Memory B cell (primary cell): ENCODE measurements around the gene CIBAR2.
"Not testable (repeated sequence)": the region's sequence is repeated elsewhere in the genome, so short reads cannot be mapped to it uniquely, and the experiment has no call there.

ENCODE experiments used
- ATAC-seq: fragments of 150-1000 bp; cut with Tn5 transposase; 2 replicates; pipeline ENCODE4 v1.10.0; 2021; ENCODE audit warnings: low read depth, mild to moderate bottlenecking, moderate library complexity
- DNase-seq, 2 donors: peaks; one replicate each; pipeline ENCODE4 v3.0.0; 2022; ENCODE audit warnings: low spot score in 2 of 2
- H3K27ac Mint-ChIP-seq: one replicate; pipeline ENCODE4 v1.8.0; 2022; ENCODE audit warnings: mild to moderate bottlenecking, moderate library complexity, mixed read lengths
- H3K27me3 Mint-ChIP-seq: one replicate; pipeline ENCODE4 v1.8.0; 2022; ENCODE audit warnings: mixed read lengths
- H3K36me3 Mint-ChIP-seq: one replicate; pipeline ENCODE4 v1.8.0; 2022; ENCODE audit warnings: mild to moderate bottlenecking, mixed read lengths
- H3K4me1 Mint-ChIP-seq: one replicate; pipeline ENCODE4 v1.8.0; 2022; ENCODE audit warnings: mixed read lengths
- H3K4me3 Mint-ChIP-seq: one replicate; pipeline ENCODE4 v1.8.0; 2022; ENCODE audit warnings: mild to moderate bottlenecking, moderate library complexity, mixed read lengths
- H3K9me3 Mint-ChIP-seq: one replicate; pipeline ENCODE4 v1.8.0; 2022; ENCODE audit warnings: mixed read lengths

The CIBAR2 gene

GRCh38 chr16:85126705-85127378 lies 14.6 kb upstream of the CIBAR2 start:
- DNase-seq, result no peak
- no peak overlapping the region for H3K27ac Mint-ChIP-seq
- ATAC-seq, result no peak

GRCh38 chr16:85126394-85126704 lies 14.1 kb upstream of the CIBAR2 start:
- DNase-seq, result no peak
- no peaks in the 10 kb centered on the region for H3K4me1 Mint-ChIP-seq
- H3K9me3 Mint-ChIP-seq, result no peaks in the 10 kb centered on the region
- ATAC-seq, result no peak
- H3K27me3 Mint-ChIP-seq, result peaks cover 2% of the 10 kb centered on the region
- H3K4me3 Mint-ChIP-seq, result no peak overlapping the region
- no peaks in the 10 kb centered on the region for H3K36me3 Mint-ChIP-seq
- no peak overlapping the region for H3K27ac Mint-ChIP-seq

More at GRCh38 chr16:85126705-85127378, 14.6 kb upstream of the CIBAR2 start:
- Mint-ChIP-seq H3K4me1 (no peaks in the 10 kb centered on the region), H3K4me3 (no peak overlapping the region), H3K36me3 (no peaks in the 10 kb centered on the region), H3K9me3 (no peaks in the 10 kb centered on the region), H3K27me3 (peaks cover 2% of the 10 kb centered on the region)

GRCh38 chr16:85125570-85126393 lies 13.5 kb upstream of the CIBAR2 start:
- H3K4me3 Mint-ChIP-seq, result no peak overlapping the region
- H3K9me3 Mint-ChIP-seq, result no peaks in the 10 kb centered on the region
- no peak overlapping the region for H3K27ac Mint-ChIP-seq
- ATAC-seq, result no peak
- no peak for DNase-seq
- no peaks in the 10 kb centered on the region for H3K4me1 Mint-ChIP-seq
- no peaks in the 10 kb centered on the region for H3K36me3 Mint-ChIP-seq
- H3K27me3 Mint-ChIP-seq, result peaks cover 2% of the 10 kb centered on the region

DNA sequence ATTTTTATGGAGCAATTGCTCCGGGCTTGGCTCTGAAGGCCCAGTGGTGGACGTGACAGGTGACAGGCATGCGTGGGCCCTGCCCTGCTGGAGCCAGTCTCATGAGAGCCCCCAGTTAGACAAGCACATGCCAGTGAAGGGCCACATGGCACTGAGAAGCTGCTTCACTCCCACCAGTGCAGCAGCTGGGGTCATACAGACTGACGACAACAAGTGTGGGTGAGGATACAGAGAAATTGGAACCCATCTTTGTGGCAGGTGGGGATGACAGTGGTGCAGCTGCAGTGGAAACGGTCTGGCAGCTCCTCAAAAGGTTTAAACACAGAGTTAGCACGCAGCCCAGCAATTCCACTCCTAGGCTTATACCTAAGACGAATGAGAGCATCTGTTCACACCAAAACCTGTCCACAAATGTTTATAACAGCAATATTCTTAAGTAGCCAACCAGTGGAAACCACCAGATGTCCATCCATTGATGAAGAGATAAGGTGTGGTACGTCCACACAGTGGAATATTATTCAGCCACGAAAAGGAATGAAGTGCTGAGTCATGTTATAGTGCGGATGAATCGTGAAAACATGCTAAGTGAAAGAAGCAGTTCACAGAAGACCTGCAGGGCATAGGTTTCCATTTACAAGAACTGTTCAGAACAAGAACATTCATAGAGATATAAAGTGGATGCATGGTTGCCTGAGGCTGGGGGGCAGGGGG lies 12.5 kb upstream of the CIBAR2 start:
- Mint-ChIP-seq H3K27me3 (peaks cover 2% of the 10 kb centered on the region), H3K36me3 (no peaks in the 10 kb centered on the region), H3K27ac (no peak overlapping the region), H3K4me1 (no peaks in the 10 kb centered on the region), H3K4me3 (no peak overlapping the region), H3K9me3 (no peaks in the 10 kb centered on the region)
- ATAC-seq (no peak), DNase-seq (no peak)

DNA sequence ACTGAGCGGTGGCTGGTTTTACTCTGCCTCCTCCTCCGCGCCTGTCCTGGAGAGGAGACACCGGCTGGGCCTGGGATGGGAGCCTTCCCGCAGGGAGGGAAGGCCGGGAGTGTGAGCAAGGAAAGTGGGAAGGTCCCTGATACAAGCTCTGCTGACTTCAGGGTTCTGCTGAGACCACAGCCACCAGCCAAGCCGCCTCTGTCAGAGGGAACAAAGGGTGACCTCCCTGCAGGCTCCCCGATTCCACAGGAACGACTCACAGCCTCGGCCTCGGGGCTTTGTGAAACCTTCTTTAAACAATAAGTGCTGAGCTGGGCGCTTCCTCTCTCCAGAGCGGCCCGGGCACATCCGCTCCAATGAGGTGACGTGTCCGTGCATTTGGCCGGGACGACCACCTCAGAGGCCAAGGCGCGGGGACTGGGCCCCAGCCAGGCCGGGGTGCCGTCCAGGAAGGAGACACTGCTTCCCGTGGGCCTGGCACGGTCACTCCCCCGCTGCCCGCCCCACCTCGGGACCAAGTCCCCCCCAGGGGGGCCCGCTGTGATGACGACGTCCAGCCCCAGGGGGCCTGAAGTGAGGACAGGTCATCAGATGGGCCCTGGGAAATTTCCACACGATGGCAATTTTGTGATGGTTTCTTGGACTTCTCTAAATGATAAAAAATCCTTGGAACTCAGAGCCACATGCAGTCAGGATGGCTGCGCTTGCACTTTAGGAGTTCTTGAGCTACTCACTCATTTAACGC lies 11.8 kb upstream of the CIBAR2 start:
- DNase-seq, result no peak
- no peak overlapping the region for H3K4me3 Mint-ChIP-seq

DNA sequence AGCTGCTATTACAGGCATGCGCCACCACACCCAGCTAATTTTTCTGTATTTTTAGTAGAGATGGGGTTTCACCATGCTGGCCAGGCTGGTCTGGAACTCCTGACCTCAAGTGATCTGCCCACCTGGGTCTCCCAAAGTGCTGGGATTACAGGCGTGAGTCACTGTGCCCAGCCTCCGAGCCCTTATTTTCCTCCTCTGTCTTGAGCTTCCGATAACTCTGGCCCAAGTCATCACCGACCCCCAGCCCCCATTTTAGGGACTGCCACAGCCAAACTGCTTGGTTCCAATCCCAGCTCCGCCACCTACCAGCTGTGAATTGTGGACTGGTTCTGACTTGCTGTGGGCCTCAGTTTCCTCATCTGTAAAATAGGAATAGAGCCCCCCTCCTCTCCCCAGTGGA lies 11.2 kb upstream of the CIBAR2 start:
- H3K36me3 Mint-ChIP-seq, H3K9me3 Mint-ChIP-seq, H3K4me3 Mint-ChIP-seq, H3K27me3 Mint-ChIP-seq, ATAC-seq, DNase-seq, H3K27ac Mint-ChIP-seq, H3K4me1 Mint-ChIP-seq: not testable (repeated sequence)

More for the DNA sequence above, 11.8 kb upstream of the CIBAR2 start:
- Mint-ChIP-seq H3K36me3 (no peaks in the 10 kb centered on the region), H3K27me3 (peaks cover 2% of the 10 kb centered on the region), H3K4me1 (no peaks in the 10 kb centered on the region), H3K27ac (no peak overlapping the region), H3K9me3 (no peaks in the 10 kb centered on the region)
- no peak for ATAC-seq

DNA sequence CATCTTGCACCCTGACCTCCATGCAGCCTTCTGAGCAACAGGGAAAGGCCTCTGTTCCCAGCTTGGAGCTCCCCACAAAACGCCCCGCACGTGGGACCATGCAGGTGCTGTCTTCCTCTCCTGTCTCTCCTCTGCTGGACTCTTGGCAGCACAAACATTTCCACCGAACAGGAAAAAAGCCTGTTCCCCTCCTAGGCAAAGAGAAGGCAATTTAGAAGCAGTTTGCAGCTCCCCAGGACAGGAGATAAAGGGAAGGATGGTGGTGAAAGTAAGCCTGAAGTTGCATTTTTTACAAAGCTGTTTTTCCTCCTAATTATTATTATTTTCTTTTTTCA lies 7.7 kb upstream of the CIBAR2 start:
- H3K36me3 Mint-ChIP-seq, result no peaks in the 10 kb centered on the region
- H3K27ac Mint-ChIP-seq, result no peak overlapping the region
- DNase-seq (no peak), ATAC-seq (no peak)
- H3K4me3 Mint-ChIP-seq, result no peak overlapping the region
- peaks cover 2% of the 10 kb centered on the region for H3K9me3 Mint-ChIP-seq
- peaks cover 2% of the 10 kb centered on the region for H3K27me3 Mint-ChIP-seq
- peaks cover 1% of the 10 kb centered on the region for H3K4me1 Mint-ChIP-seq

DNA sequence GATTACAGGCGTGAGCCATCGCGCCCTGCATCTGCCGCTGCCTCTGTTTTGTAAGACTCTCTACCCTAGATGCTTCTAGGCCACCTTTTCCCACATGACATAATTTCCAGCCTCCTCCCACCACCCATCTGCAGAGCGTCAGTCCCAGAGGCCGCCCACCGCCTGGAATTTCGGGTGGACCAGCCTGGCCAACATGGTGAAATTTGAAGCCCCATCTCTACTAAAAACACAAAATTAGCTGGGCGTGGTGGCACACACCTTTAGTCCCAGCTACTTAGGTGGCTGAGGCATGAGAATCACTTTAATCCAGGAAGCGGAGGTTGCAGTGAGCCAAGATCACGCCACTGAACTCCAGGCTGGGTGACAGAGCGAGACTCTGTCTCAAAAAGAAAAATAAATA lies 5.1 kb upstream of the CIBAR2 start:
- no peak for ATAC-seq
- Mint-ChIP-seq H3K36me3 (no peaks in the 10 kb centered on the region), H3K27ac (no peak overlapping the region), H3K9me3 (peaks cover 2% of the 10 kb centered on the region), H3K4me1 (peaks cover 4% of the 10 kb centered on the region), H3K27me3 (peaks cover 5% of the 10 kb centered on the region), H3K4me3 (no peak overlapping the region)
- no peak for DNase-seq

- Mint-ChIP-seq H3K36me3 (no peaks in the 10 kb centered on the region), H3K9me3 (peaks cover 2% of the 10 kb centered on the region), H3K4me1 (peaks cover 4% of the 10 kb centered on the region), H3K27ac (peak overlapping the region; percentile 71), H3K27me3 (peaks cover 5% of the 10 kb centered on the region), H3K4me3 (peak overlapping the region; percentile 93)
- peak; percentile 68 to 87 for DNase-seq
- ATAC-seq, result peak; percentile 86
Measured at GRCh38 chr16:85114909-85115567, 2.8 kb upstream of the CIBAR2 start.

- peaks cover 2% of the 10 kb centered on the region for H3K9me3 Mint-ChIP-seq
- peaks cover 5% of the 10 kb centered on the region for H3K27me3 Mint-ChIP-seq
- no peaks in the 10 kb centered on the region for H3K36me3 Mint-ChIP-seq
- no peak for ATAC-seq
- DNase-seq, result no peak
- no peak overlapping the region for H3K4me3 Mint-ChIP-seq
- peaks cover 4% of the 10 kb centered on the region for H3K4me1 Mint-ChIP-seq
- no peak overlapping the region for H3K27ac Mint-ChIP-seq
Measured at GRCh38 chr16:85113913-85114312, 1.6 kb upstream of the CIBAR2 start.

GRCh38 chr16:85113168-85113733 lies 979 bp upstream of the CIBAR2 start:
- H3K4me3 Mint-ChIP-seq, result no peak overlapping the region
- no peaks in the 10 kb centered on the region for H3K36me3 Mint-ChIP-seq
- H3K27ac Mint-ChIP-seq, result no peak overlapping the region
- peaks cover 4% of the 10 kb centered on the region for H3K4me1 Mint-ChIP-seq
- H3K27me3 Mint-ChIP-seq, result peaks cover 5% of the 10 kb centered on the region
- peaks cover 2% of the 10 kb centered on the region for H3K9me3 Mint-ChIP-seq
- DNase-seq (no peak), ATAC-seq (no peak)

- ATAC-seq (no peak), DNase-seq (no peak)
- Mint-ChIP-seq H3K27me3 (peaks cover 3% of the 10 kb centered on the region), H3K4me3 (no peak overlapping the region), H3K9me3 (no peaks in the 10 kb centered on the region), H3K4me1 (peaks cover 4% of the 10 kb centered on the region), H3K36me3 (no peaks in the 10 kb centered on the region), H3K27ac (no peak overlapping the region)
Measured at GRCh38 chr16:85111184-85111583, 1.1 kb downstream of the CIBAR2 start.

GRCh38 chr16:85110105-85110504 lies 2.2 kb downstream of the CIBAR2 start:
- Mint-ChIP-seq H3K27me3 (peaks cover 3% of the 10 kb centered on the region), H3K27ac (no peak overlapping the region), H3K9me3 (no peaks in the 10 kb centered on the region), H3K4me3 (no peak overlapping the region), H3K36me3 (no peaks in the 10 kb centered on the region), H3K4me1 (peaks cover 4% of the 10 kb centered on the region)
- no peak for DNase-seq
- ATAC-seq, result no peak
